ENCODE data around the gene UQCRH.
"Not testable (repeated sequence)": the region's sequence is repeated elsewhere in the genome, so short reads cannot be mapped to it uniquely, and the experiment has no call there.

UQCRH gene

GRCh38 chr1:46300673-46301405 is 2.7 kb upstream of the UQCRH start:
- peak; percentile 28 for DNase-seq (ENCODE audit: low spot score)

GRCh38 chr1:46301406-46301807 is 2.1 kb upstream of the UQCRH start:
- no peak for DNase-seq (ENCODE audit: low spot score)

- DNase-seq (ENCODE audit: low spot score): peak; percentile 61
Measured at GRCh38 chr1:46301808-46302640, 1.5 kb upstream of the UQCRH start.

- DNase-seq (ENCODE audit: low spot score): peak; percentile 37
Measured at GRCh38 chr1:46302641-46303037, 859 bp upstream of the UQCRH start.

- no peak for DNase-seq (ENCODE audit: low spot score)
Measured at GRCh38 chr1:46303872-46304326, 401 bp downstream of the UQCRH start.

GRCh38 chr1:46306159-46306530 is 2.6 kb downstream of the UQCRH start:
- no peak for DNase-seq (ENCODE audit: low spot score)

GRCh38 chr1:46309401-46310159 is 6.1 kb downstream of the UQCRH start:
- no peak for DNase-seq (ENCODE audit: low spot score)

GRCh38 chr1:46310321-46310720 is 6.8 kb downstream of the UQCRH start:
- no peak for DNase-seq (ENCODE audit: low spot score)

- peak; percentile 42 for DNase-seq (ENCODE audit: low spot score)
Measured at GRCh38 chr1:46315669-46316403, 12.3 kb downstream of the UQCRH start.

- DNase-seq (ENCODE audit: low spot score): no peak
Measured at GRCh38 chr1:46317323-46317722, 13.8 kb downstream of the UQCRH start.

- DNase-seq (ENCODE audit: low spot score): not testable (repeated sequence)
Measured at GRCh38 chr1:46319301-46319700, 15.8 kb downstream of the UQCRH start.

GRCh38 chr1:46319960-46320914 is 16.7 kb downstream of the UQCRH start:
- DNase-seq (ENCODE audit: low spot score): not testable (repeated sequence)

GRCh38 chr1:46322191-46322590 is 18.7 kb downstream of the UQCRH start:
- DNase-seq (ENCODE audit: low spot score): not testable (repeated sequence)

- peak; percentile 48 for DNase-seq (ENCODE audit: low spot score)
Measured at GRCh38 chr1:46325285-46326076, 22.0 kb downstream of the UQCRH start.

- DNase-seq (ENCODE audit: low spot score): not testable (repeated sequence)
Measured at GRCh38 chr1:46328182-46328581, 24.7 kb downstream of the UQCRH start.

- not testable (repeated sequence) for DNase-seq (ENCODE audit: low spot score)
Measured at GRCh38 chr1:46329807-46330206, 26.3 kb downstream of the UQCRH start.

- not testable (repeated sequence) for DNase-seq (ENCODE audit: low spot score)
Measured at GRCh38 chr1:46330381-46330780, 26.9 kb downstream of the UQCRH start.

GRCh38 chr1:46331786-46332540 is 28.5 kb downstream of the UQCRH start:
- DNase-seq (ENCODE audit: low spot score): peak; percentile 81

Measured in kidney tubule cell (primary cell).